ENCODE measurements around the gene MAMLD1. TPM values are rescaled to one million over a fixed set of nuclear protein-coding genes. Genes with fewer than 3 reads are reported as not detected.

The MAMLD1 gene
- total RNA-seq, 1 donor from 2014 or later = 3.0 TPM

- Histone ChIP-seq H3K27me3 (ENCODE audit: control insufficient read depth, insufficient read depth, low read length) (peaks cover 2% of the 10 kb centered on the region), H3K4me3 (ENCODE audit: low read depth, low read length) (no peak overlapping the region), H3K36me3 (ENCODE audit: control insufficient read depth, insufficient read depth, low read length) (no peaks in the 10 kb centered on the region)
- no peak for TF ChIP-seq CTCF (IDR thresholded peaks at IDR 0.05; ENCODE audit: insufficient read depth, low read length, poor library complexity, severe bottlenecking)
- DNase-seq (ENCODE audit: low read depth) = no peak
Measured at GRCh38 chrX:150355913-150356312, 7.2 kb upstream of the MAMLD1 start.

- no peak for TF ChIP-seq CTCF (IDR thresholded peaks at IDR 0.05; ENCODE audit: insufficient read depth, low read length, poor library complexity, severe bottlenecking)
- H3K4me3 ChIP-seq (ENCODE audit: low read depth, low read length) = no peak overlapping the region
- no peaks in the 10 kb centered on the region for H3K36me3 ChIP-seq (ENCODE audit: control insufficient read depth, insufficient read depth, low read length)
- peaks cover 2% of the 10 kb centered on the region for H3K27me3 ChIP-seq (ENCODE audit: control insufficient read depth, insufficient read depth, low read length)
- no peak for DNase-seq (ENCODE audit: low read depth)
Measured at GRCh38 chrX:150357790-150358189, 5.3 kb upstream of the MAMLD1 start.

- H3K4me3 ChIP-seq (ENCODE audit: low read depth, low read length) = no peak overlapping the region
- peaks cover 2% of the 10 kb centered on the region for H3K27me3 ChIP-seq (ENCODE audit: control insufficient read depth, insufficient read depth, low read length)
- no peak for TF ChIP-seq CTCF (IDR thresholded peaks at IDR 0.05; ENCODE audit: insufficient read depth, low read length, poor library complexity, severe bottlenecking)
- DNase-seq (ENCODE audit: low read depth) = no peak
- no peaks in the 10 kb centered on the region for H3K36me3 ChIP-seq (ENCODE audit: control insufficient read depth, insufficient read depth, low read length)
Measured at GRCh38 chrX:150358651-150359050, 4.5 kb upstream of the MAMLD1 start.

- no peak for DNase-seq (ENCODE audit: low read depth)
- Histone ChIP-seq H3K4me3 (ENCODE audit: low read depth, low read length) (no peak overlapping the region), H3K27me3 (ENCODE audit: control insufficient read depth, insufficient read depth, low read length) (peaks cover 2% of the 10 kb centered on the region), H3K36me3 (ENCODE audit: control insufficient read depth, insufficient read depth, low read length) (no peaks in the 10 kb centered on the region)
- no peak for TF ChIP-seq CTCF (IDR thresholded peaks at IDR 0.05; ENCODE audit: insufficient read depth, low read length, poor library complexity, severe bottlenecking)
Measured at GRCh38 chrX:150360331-150360730, 2.8 kb upstream of the MAMLD1 start.

GRCh38 chrX:150361070-150361776, 1.9 kb upstream of the MAMLD1 start:
- peak; percentile 36 for TF ChIP-seq CTCF (IDR thresholded peaks at IDR 0.05; ENCODE audit: insufficient read depth, low read length, poor library complexity, severe bottlenecking)
- DNase-seq (ENCODE audit: low read depth) = no peak
- Histone ChIP-seq H3K27me3 (ENCODE audit: control insufficient read depth, insufficient read depth, low read length) (peaks cover 2% of the 10 kb centered on the region), H3K4me3 (ENCODE audit: low read depth, low read length) (peak overlapping the region; percentile 64), H3K36me3 (ENCODE audit: control insufficient read depth, insufficient read depth, low read length) (no peaks in the 10 kb centered on the region)

Measured in kidney epithelial cell (primary cell).